Measurements from ENCODE around the gene FGD4.
"Not testable (repeated sequence)": the region's sequence is repeated elsewhere in the genome, so short reads cannot be mapped to it uniquely, and the experiment has no call there.

Gene FGD4

DNA sequence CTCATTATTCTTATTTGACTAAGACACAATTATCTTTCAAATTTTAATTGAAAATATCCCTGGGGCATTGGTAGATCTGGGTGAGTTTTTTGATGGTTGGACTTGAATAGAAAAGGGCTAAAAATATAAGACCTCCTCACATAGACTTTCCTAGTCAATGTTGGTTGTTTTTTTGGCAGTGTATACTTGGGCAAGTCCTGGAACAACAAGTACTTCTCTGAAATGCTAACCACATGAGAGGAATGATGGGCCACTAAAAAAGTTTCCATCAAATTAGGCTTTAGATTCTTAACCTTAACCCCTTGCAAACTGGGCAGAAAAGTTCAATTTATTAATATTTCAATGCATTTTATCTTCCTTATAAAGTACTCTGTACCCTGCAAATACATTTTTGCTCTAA, 97.6 kb downstream of the FGD4 start:
- DNase-seq: no peak

- DNase-seq: no peak
Observed at GRCh38 chr12:32497864-32498263, 98.5 kb downstream of the FGD4 start.

- no peak for DNase-seq
Observed at GRCh38 chr12:32499048-32499447, 99.7 kb downstream of the FGD4 start.

DNA sequence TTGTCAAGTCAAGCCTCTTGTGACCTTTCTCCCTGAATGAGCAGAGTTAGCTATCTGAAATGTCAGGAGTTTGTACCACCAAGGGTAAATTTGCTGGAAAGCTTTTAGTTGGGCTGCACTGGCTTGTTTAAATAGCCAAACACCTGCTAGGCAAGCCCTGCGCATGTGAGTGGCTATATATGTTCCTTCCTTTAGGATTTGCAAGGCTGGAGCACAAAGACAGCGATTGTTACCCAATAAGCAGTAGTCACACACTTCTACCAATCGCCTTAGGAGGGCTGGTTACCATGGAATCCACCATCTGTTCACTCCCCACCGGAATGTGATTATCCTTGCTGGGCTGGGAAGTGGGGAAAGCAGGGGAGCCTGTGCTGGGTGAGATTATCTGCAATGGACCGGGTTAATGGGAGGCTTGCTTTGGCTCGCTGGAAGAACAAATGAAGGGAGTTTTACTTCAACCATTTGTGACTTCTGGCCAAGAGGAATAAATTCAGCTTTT, 102.5 kb downstream of the FGD4 start:
- DNase-seq: peak; percentile 50

- peak; percentile 23 for DNase-seq
Observed at GRCh38 chr12:32502693-32503502, 103.5 kb downstream of the FGD4 start.

- no peak for DNase-seq
Observed at GRCh38 chr12:32503730-32504129, 104.4 kb downstream of the FGD4 start.

DNA sequence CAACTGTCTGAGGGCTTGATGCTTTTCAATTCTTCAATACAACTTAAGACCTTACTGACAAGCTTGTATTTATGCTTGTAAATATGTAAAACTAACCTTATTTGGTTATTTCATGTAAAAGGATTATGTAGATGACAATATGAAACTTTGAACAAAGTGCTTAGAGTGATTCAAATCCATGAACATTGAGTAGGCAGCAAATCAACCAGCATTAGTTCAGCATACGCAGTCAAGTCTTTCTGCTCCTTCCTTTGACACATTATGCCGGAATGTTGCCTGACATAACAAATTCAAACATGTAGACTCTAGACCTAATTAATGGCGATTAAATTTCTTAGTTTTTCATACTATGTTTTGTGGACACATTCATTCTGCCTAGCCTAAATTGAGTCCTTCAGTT, 105.2 kb downstream of the FGD4 start:
- DNase-seq: peak; percentile 2

- DNase-seq: no peak
Observed at GRCh38 chr12:32505067-32505945, 105.9 kb downstream of the FGD4 start.

DNA sequence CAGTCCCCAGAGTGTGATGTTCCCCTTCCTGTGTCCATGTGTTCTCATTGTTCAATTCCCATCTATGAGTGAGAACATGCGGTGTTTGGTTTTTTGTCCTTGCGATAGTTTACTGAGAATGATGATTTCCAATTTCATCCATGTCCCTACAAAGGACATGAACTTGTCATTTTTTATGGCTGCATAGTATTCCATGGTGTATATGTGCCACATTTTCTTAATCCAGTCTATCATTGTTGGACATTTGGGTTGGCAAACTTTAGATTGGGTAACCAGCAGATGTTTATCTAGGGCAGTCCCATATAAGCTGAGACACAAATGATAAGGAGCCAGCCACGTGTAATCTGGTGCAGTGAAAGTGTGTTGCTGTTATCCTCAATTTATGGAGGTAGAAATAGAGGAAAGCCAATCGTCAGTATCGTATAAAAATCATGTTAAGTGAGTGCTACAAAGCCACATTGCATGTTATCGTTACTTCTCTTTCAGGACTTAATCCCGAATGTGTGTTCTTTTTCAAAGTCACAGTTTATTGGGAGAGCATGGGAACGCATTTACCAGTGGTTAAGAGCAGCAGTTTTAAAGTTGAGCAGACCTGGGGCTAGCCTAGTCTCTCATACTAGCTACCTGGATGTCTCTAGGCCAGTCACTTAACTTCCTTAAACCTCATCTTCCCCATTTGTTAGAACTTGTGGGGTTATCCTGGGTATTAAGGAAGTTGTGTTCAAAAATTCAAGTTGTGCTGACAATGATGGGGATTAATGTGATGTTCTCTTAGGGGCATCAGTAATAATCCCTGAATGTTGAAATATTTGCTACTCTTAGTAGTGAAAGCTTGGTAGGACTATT, 108.0 kb downstream of the FGD4 start:
- not testable (repeated sequence) for DNase-seq

- no peak for DNase-seq
Observed at GRCh38 chr12:32507942-32508320, 108.6 kb downstream of the FGD4 start.

- DNase-seq: no peak
Observed at GRCh38 chr12:32508626-32509025, 109.3 kb downstream of the FGD4 start.

GRCh38 chr12:32509328-32510091, 110.2 kb downstream of the FGD4 start:
- no peak for DNase-seq

GRCh38 chr12:32511976-32512375, 112.6 kb downstream of the FGD4 start:
- DNase-seq: not testable (repeated sequence)

GRCh38 chr12:32512379-32512778, 113.0 kb downstream of the FGD4 start:
- DNase-seq: no peak

GRCh38 chr12:32512910-32513309, 113.6 kb downstream of the FGD4 start:
- no peak for DNase-seq

GRCh38 chr12:32515137-32515873, 115.9 kb downstream of the FGD4 start:
- no peak for DNase-seq

DNA sequence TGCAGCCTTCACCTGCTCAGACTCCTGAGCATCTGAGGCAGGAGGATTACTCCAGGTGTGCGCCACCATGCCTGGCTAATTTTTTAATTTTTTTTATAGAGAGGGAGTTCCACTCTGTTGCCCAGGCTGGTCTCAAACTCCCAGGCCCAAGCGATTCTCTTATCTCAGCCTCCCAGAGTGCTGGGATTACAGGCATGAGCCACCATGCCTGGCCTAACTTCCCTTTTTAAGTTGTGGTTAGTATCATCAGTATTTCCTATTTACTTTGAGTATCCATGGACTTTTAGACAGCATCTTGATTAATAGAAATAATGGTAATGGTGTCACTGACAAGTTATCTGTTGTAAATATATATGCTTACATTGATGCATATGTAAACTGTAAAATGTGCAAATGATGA, 116.9 kb downstream of the FGD4 start:
- DNase-seq: no peak

GRCh38 chr12:32517966-32518365, 118.6 kb downstream of the FGD4 start:
- no peak for DNase-seq

GRCh38 chr12:32519047-32519446, 119.7 kb downstream of the FGD4 start:
- no peak for DNase-seq

DNA sequence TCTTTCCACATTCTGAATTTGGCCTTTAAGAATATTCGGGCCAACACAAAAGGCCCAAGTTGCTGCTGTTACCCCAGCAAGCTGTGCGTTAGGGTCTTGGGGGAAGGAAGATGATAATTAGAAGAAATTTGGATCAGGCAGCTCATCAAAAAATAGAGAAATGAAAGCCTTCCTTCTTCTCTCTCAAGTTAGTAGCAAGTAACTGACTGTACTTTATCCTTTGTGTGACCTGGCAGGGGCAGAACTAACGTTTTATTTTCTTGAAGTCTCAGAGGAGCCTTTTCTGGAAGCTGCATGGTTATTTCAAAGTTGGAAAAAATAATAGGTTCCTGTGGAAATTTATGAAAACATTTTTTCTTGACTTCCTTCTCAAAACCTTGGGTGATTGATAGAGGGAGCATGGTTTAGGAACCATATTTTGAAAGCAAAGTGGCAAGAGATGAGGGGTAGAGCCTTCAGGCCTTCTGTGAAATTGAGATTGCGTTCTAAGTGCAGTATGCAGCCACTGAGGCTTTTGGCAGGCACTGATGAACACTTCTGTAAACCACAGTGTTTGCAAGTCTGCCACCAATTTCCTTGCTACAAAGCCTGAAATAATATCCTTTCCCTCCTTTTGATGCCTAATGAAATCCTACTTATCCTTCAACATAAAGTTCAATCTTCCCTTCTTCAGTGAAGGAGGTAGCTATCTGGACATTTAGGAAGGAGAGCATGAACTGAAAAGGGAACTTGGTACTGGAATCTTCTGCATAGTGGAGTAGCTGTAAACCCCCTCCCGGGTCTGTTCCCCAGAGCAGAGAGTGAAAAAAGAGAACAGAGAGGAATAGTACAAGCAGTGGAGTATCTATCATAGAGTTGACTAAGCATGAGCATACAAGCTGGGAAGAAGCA, 123.2 kb downstream of the FGD4 start:
- no peak for DNase-seq
